ENCODE data around the gene VSTM1.

DNA sequence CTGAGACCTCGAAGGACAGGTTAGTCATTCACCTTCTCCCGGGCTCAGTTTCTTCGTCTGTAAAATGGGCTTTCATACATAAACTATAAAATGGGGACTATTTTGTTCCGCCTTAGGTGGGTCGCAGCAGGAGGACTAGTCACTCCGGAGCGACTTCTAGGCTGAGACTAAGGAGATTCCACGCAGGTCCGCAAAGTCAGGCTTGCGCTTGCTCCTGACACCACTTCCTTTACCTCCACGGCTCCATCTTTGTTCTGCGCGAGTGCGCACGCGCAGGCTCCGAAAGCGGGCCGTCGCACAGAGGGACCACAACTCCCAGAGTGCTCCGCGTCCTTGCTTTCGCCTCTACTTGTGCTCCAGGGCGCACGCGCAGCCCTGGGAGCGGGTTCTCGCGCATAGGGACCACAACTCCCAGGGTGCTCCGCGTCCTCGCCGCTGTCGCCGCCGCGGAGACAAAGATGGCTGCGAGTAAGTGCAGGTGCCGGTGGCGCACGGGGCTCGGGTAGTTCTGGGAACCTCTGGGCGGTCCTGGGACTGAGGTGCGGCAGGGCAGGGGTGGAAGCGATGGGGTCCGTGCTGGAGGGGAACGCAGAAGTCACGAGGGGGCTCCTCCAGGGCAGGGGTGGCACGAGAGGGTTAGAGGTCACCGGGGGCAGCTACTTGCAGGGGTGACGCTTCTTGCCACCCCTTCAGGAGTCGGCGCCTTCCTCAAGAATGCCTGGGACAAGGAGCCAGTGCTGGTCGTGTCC is 38.9 kb upstream of the VSTM1 start, which contains the start of gene NDUFA3:
- TF ChIP-seq, protein P1, sequence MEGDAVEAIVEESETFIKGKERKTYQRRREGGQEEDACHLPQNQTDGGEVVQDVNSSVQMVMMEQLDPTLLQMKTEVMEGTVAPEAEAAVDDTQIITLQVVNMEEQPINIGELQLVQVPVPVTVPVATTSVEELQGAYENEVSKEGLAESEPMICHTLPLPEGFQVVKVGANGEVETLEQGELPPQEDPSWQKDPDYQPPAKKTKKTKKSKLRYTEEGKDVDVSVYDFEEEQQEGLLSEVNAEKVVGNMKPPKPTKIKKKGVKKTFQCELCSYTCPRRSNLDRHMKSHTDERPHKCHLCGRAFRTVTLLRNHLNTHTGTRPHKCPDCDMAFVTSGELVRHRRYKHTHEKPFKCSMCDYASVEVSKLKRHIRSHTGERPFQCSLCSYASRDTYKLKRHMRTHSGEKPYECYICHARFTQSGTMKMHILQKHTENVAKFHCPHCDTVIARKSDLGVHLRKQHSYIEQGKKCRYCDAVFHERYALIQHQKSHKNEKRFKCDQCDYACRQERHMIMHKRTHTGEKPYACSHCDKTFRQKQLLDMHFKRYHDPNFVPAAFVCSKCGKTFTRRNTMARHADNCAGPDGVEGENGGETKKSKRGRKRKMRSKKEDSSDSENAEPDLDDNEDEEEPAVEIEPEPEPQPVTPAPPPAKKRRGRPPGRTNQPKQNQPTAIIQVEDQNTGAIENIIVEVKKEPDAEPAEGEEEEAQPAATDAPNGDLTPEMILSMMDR (IDR thresholded peaks at IDR 0.05; ENCODE audit: low read length), result no peak
- no peak for TF ChIP-seq EZH2 (IDR thresholded peaks at IDR 0.05; ENCODE audit: borderline replicate concordance, low read length)
